GM12878 (cell line): ENCODE results near the gene FUBP3. TPM values are rescaled to one million over a fixed set of nuclear protein-coding genes. Genes with fewer than 3 reads are reported as not detected.

Source experiments
- ATAC-seq: fragments of 200-7000 bp; cut with Tn5 transposase; 3 replicates; pipeline ENCODE4 v1.9.1; 2020; ENCODE audit warnings: mild to moderate bottlenecking, moderate library complexity
- BruUV-seq: library from RNA; stranded (reverse); fragments of 400-500 nt; replicated peaks from 2 replicates; lab custom pipeline; 2021; lab: Mats Ljungman, UMichigan
- CTCF ChIA-PET: fragments of 300-600 bp; sonication (Branson Sonifier 250); formaldehyde crosslinking; extraction: SDS; loops from one replicate; lab custom pipeline; 2021; ENCODE audit warnings: inconsistent platforms; lab: Yijun Ruan, JAX
- POLR2A ChIA-PET: fragments of 350-600 bp; formaldehyde crosslinking; extraction: SDS; loops from one replicate; lab custom pipeline; 2021; ENCODE audit warnings: inconsistent platforms; lab: Charles Lee
- RAD21 ChIA-PET: fragments of 300-600 bp; sonication (Branson Sonifier 250); formaldehyde crosslinking; loops from one replicate; lab custom pipeline; 2023; ENCODE audit warnings: antibody characterized with exemption; ENCODE audit not compliant: unreplicated experiment; lab: Charles Lee
- SMC1A ChIA-PET: fragments of 300-600 bp; sonication (Branson Sonifier 250); formaldehyde crosslinking; loops from one replicate; lab custom pipeline; 2023; ENCODE audit not compliant: unreplicated experiment, uncharacterized antibody; lab: Charles Lee
- DNase-seq: peaks from one replicate; pipeline ENCODE4 v3.0.0-alpha.2; 2011; ENCODE audit warnings: low read depth, low spot score
- FAIRE-seq: peaks from 3 replicates; lab custom pipeline; 2011; peaks lifted over from hg19 to GRCh38; lab: Jason Lieb, UNC
- H2AFZ ChIP-seq: 2 replicates; pipeline ENCODE4 v1.6.0; 2011; ENCODE audit warnings: low read depth, low read length, control low read depth; ENCODE audit not compliant: control insufficient read depth
- H3K27ac ChIP-seq: 2 replicates; pipeline ENCODE4 v1.5.1; 2011; ENCODE audit warnings: control low read depth; ENCODE audit not compliant: control insufficient read depth, insufficient read depth
- H3K27me3 ChIP-seq, 2 experiments: replicated peaks in 1 of 2; 2 replicates each; pipeline versions ENCODE4 v1.6.0 to v1.6.1; 2011; ENCODE audit warnings: low read length in 1 of 2; ENCODE audit not compliant: control insufficient read depth in 2 of 2, insufficient read depth in 2 of 2
- H3K36me3 ChIP-seq, 2 experiments: 2 replicates each; pipeline ENCODE4 v1.5.1; 2011; ENCODE audit warnings: low read length in 1 of 2; ENCODE audit not compliant: control insufficient read depth in 2 of 2, insufficient read depth in 2 of 2
- H3K4me1 ChIP-seq: 2 replicates; pipeline ENCODE4 v1.6.1; 2011; ENCODE audit warnings: mild to moderate bottlenecking, low read length, moderate library complexity, mixed read lengths; ENCODE audit not compliant: control insufficient read depth, insufficient read depth
- H3K4me2 ChIP-seq: 2 replicates; pipeline ENCODE4 v1.6.0; 2011; ENCODE audit warnings: control low read depth; ENCODE audit not compliant: control insufficient read depth, insufficient read depth
- H3K4me3 ChIP-seq: fragments of 200-600 bp; sonication (generic); 2 replicates; pipeline ENCODE4 v1.5.1; 2016
- H3K79me2 ChIP-seq: 2 replicates; pipeline ENCODE4 v1.6.0; 2011; ENCODE audit warnings: low read length; ENCODE audit not compliant: control insufficient read depth, insufficient read depth
- H3K9ac ChIP-seq: 2 replicates; pipeline ENCODE4 v1.8.0; 2011; ENCODE audit warnings: low read length, control low read depth, mixed read lengths; ENCODE audit not compliant: control insufficient read depth, insufficient read depth
- H3K9me3 ChIP-seq: replicated peaks from 3 replicates; pipeline ENCODE4 v1.5.1; 2011; ENCODE audit warnings: mild to moderate bottlenecking, low read length; ENCODE audit not compliant: control insufficient read depth, insufficient read depth
- H4K20me1 ChIP-seq: 2 replicates; pipeline ENCODE4 v1.6.0; 2011; ENCODE audit not compliant: control insufficient read depth, insufficient read depth
- CHD4 ChIP-seq: fragments of 200-600 bp; sonication (generic); IDR thresholded peaks from 2 replicates; pipeline ENCODE4 v1.6.1; 2016; ENCODE audit warnings: mild to moderate bottlenecking
- IKZF2 ChIP-seq, 2 experiments: fragments of 450-650 bp; IDR thresholded peaks; 2 replicates each; pipeline ENCODE4 v1.6.1; 2017; ENCODE audit warnings: mild to moderate bottlenecking in 2 of 2, moderate library complexity in 2 of 2
- RB1 ChIP-seq: fragments of 450-650 bp; formaldehyde crosslinking; IDR thresholded peaks from 2 replicates; pipeline ENCODE4 v1.6.1; 2017; ENCODE audit warnings: mild to moderate bottlenecking, borderline replicate concordance
- SMAD5 ChIP-seq: IDR thresholded peaks from 2 replicates; pipeline ENCODE4 v1.6.1; 2016; ENCODE audit warnings: antibody characterized with exemption, low read depth
- YBX1 ChIP-seq: fragments of 450-650 bp; IDR thresholded peaks from 2 replicates; pipeline ENCODE4 v1.6.1; 2016; ENCODE audit warnings: antibody characterized with exemption
- ZNF217 ChIP-seq: fragments of 450-650 bp; IDR thresholded peaks from 2 replicates; pipeline ENCODE4 v1.6.1; 2017; ENCODE audit warnings: antibody characterized with exemption, mild to moderate bottlenecking
- WGBS: methylation state at CpG from one replicate; pipeline ENCODE4 v1.1.6; 2016; ENCODE audit warnings: low lambda C conversion rate; ENCODE audit not compliant: insufficient replicate concordance, insufficient coverage; ENCODE audit errors: missing lambda C conversion rate; 5-methylcytosine and 5-hydroxymethylcytosine counted together
- in situ Hi-C: fragments of 300-500 bp; cut with MboI; formaldehyde crosslinking; loops from 9 replicates; pipeline ENCODE4 v1.14.3; 2018; ENCODE audit warnings: mixed read lengths
- intact Hi-C: fragments of 100-400 bp; cut with micrococcal nuclease; formaldehyde crosslinking; loops from one replicate; pipeline ENCODE4 v1.14.2; 2022; ENCODE audit not compliant: unreplicated experiment
- polyA plus RNA-seq, 11 experiments: library from polyadenylated mRNA; depleted of rRNA in 4 of 11; unstranded in 6 of 11; stranded (reverse) in 5 of 11; fragments of >200 nt; fragmentation: Nextera tagmentation in 4 of 11; fragmentation: Illumina TruSeq in 1 of 11; extraction: Ambion mirVana in 4 of 11; extraction: Trizol in 1 of 11; gene quantifications; 1 replicate in 1 of 11; 2 replicates in 10 of 11; pipeline versions ENCODE4 v1.2.1 to v1.2.3, GENCODE V29; 2011 to 2016; ENCODE audit warnings: inconsistent platforms in 2 of 11, missing spikeins in 2 of 11, low read depth in 1 of 11
- total RNA-seq, 4 experiments: library from RNA; depleted of rRNA in 3 of 4; stranded (reverse); fragments of >200 nt in 3 of 4; fragmentation: Illumina TruSeq in 1 of 4; extraction: Trizol in 1 of 4; gene quantifications; 2 replicates each; pipeline versions ENCODE4 v1.2.1 to v1.2.3, GENCODE V29; 2013 to 2021
- TF ChIP-seq, protein P1 (sequence below): IDR thresholded peaks from 2 replicates; pipeline ENCODE4 v1.6.1; 2012; ENCODE audit warnings: low read depth, low read length, improper control_type of control experiment
- TF ChIP-seq, protein P2 (sequence below): fragments of 450-650 bp; formaldehyde crosslinking; IDR thresholded peaks from 2 replicates; pipeline ENCODE4 v1.5.0; 2022; ENCODE audit warnings: mild to moderate bottlenecking, missing genetic modification characterization

Gene FUBP3
- total and polyA plus RNA-seq, 10 of the 15 experiments (the other 5 are each of a cell fraction or from before 2014, with no cell fraction given): 2.4 to 49.4 (median 37.2) TPM

DNA sequence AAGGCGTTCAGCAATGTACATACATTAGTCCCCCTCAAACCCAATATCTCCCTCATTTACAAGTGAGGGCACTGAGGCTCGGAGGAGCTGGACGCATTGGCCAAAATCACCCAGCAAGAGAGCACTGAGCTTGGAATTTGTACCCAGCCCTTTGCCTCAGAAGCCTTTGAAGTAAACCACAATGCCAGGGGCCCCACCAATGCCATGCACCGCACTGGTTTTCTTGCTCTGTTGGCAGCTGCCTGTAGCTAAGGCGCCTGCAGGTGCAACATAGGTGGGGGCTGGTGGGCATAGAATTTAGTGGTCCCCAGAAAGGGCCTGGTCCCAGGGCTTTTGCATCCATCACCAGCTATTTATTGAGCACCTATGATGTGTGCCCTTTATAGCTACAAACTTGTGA is 37.3 kb upstream of the FUBP3 start:
- no peak for FAIRE-seq
- RAD21 ChIA-PET: no interaction called here
- POLR2A ChIA-PET: interaction anchor here (0.7 kb wide), 1 partner anchor 38 kb away, joined by 3 read pairs; the partner anchor contains the start of gene FUBP3
- Histone ChIP-seq H3K9me3 (no peaks in the 10 kb centered on the region), H4K20me1 (no peaks in the 10 kb centered on the region), H2AFZ (no peak overlapping the region), H3K79me2 (no peaks in the 10 kb centered on the region), H3K27ac (no peak overlapping the region), H3K4me3 (no peak overlapping the region), H3K4me1 (no peaks in the 10 kb centered on the region), H3K36me3 (no peaks in the 10 kb centered on the region), H3K27me3 (peaks cover 2 to 3% of the 10 kb centered on the region in 2 experiments; a peak in 3 of 4 replicates), H3K4me2 (no peak overlapping the region), H3K9ac (no peak overlapping the region)
- CTCF ChIA-PET: interaction anchor here (0.7 kb wide), 1 partner anchor 1349 kb away, joined by 3 read pairs; no protein-coding TSS in a partner anchor
- DNase-seq: no peak
- intact Hi-C loops: no loop called here
- BruUV-seq: no TSS peak
- no peak for ATAC-seq
- in situ Hi-C loops: no loop called here
- TF ChIP-seq, protein P1, sequence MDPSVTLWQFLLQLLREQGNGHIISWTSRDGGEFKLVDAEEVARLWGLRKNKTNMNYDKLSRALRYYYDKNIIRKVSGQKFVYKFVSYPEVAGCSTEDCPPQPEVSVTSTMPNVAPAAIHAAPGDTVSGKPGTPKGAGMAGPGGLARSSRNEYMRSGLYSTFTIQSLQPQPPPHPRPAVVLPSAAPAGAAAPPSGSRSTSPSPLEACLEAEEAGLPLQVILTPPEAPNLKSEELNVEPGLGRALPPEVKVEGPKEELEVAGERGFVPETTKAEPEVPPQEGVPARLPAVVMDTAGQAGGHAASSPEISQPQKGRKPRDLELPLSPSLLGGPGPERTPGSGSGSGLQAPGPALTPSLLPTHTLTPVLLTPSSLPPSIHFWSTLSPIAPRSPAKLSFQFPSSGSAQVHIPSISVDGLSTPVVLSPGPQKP: no peak
- TF ChIP-seq RB1: no peak
- TF ChIP-seq, protein P2, sequence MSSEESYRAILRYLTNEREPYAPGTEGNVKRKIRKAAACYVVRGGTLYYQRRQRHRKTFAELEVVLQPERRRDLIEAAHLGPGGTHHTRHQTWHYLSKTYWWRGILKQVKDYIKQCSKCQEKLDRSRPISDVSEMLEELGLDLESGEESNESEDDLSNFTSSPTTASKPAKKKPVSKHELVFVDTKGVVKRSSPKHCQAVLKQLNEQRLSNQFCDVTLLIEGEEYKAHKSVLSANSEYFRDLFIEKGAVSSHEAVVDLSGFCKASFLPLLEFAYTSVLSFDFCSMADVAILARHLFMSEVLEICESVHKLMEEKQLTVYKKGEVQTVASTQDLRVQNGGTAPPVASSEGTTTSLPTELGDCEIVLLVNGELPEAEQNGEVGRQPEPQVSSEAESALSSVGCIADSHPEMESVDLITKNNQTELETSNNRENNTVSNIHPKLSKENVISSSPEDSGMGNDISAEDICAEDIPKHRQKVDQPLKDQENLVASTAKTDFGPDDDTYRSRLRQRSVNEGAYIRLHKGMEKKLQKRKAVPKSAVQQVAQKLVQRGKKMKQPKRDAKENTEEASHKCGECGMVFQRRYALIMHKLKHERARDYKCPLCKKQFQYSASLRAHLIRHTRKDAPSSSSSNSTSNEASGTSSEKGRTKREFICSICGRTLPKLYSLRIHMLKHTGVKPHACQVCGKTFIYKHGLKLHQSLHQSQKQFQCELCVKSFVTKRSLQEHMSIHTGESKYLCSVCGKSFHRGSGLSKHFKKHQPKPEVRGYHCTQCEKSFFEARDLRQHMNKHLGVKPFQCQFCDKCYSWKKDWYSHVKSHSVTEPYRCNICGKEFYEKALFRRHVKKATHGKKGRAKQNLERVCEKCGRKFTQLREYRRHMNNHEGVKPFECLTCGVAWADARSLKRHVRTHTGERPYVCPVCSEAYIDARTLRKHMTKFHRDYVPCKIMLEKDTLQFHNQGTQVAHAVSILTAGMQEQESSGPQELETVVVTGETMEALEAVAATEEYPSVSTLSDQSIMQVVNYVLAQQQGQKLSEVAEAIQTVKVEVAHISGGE (CRISPR knock-in tag): no peak
- no peak for TF ChIP-seq ZNF217
- TF ChIP-seq CHD4: no peak
- TF ChIP-seq SMAD5: no peak
- no peak for TF ChIP-seq IKZF2 (IDR thresholded peaks at IDR 0.05)
- TF ChIP-seq YBX1: no peak
- 25% methylated on average over 5 of the region's 5 CpGs for WGBS
- SMC1A ChIA-PET: no interaction called here
